ENCODE results near the gene APOL4.
"Not testable (repeated sequence)": the region's sequence is repeated elsewhere in the genome, so short reads cannot be mapped to it uniquely, and the experiment has no call there.

APOL4 gene

DNA sequence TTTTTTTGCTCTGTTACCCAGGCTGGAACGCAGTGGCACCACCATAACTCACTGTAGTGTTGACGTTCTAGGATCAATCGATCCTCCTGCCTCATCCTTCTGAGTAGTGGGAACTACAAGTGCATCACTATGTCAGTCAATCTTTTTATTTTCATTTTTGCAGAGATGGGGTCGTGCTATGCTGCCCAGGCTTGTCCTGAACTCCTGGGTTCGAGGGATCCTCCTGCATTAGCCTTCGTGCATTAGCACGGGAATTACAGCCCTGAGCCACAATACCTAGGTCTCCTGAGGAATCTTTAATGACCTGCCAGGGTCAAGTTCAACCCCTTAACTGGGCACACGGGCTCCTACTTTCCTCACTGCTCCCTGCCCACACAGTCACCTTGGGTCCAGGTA is 45.5 kb downstream of the APOL4 start:
- no peak for DNase-seq (ENCODE audit: low read depth, low spot score)
- no peaks in the 10 kb centered on the region for H3K36me3 ChIP-seq (ENCODE audit: insufficient read depth, insufficient read length, low read length)
- TF ChIP-seq SUZ12 (IDR thresholded peaks at IDR 0.05; ENCODE audit: extremely low read depth, insufficient read depth, insufficient read length), result no peak
- no peak for TF ChIP-seq ZNF274 (IDR thresholded peaks at IDR 0.05; ENCODE audit: low read depth, low read length)
- TF ChIP-seq YY1 (IDR thresholded peaks at IDR 0.05; ENCODE audit: insufficient read depth, insufficient read length), result no peak
- no peaks in the 10 kb centered on the region for H3K27me3 ChIP-seq (ENCODE audit: insufficient read depth, insufficient read length)
- H3K9me3 ChIP-seq (ENCODE audit: insufficient read depth, low read length), result peaks cover 13% of the 10 kb centered on the region; the same call in 1 of the 2 replicates
- H3K4me1 ChIP-seq (ENCODE audit: insufficient read depth, insufficient read length), result peaks cover 2% of the 10 kb centered on the region
- H3K4me3 ChIP-seq (ENCODE audit: insufficient read length, low read depth), result no peak overlapping the region
- H3K9ac ChIP-seq (ENCODE audit: insufficient read length, low read depth), result no peak overlapping the region

DNA sequence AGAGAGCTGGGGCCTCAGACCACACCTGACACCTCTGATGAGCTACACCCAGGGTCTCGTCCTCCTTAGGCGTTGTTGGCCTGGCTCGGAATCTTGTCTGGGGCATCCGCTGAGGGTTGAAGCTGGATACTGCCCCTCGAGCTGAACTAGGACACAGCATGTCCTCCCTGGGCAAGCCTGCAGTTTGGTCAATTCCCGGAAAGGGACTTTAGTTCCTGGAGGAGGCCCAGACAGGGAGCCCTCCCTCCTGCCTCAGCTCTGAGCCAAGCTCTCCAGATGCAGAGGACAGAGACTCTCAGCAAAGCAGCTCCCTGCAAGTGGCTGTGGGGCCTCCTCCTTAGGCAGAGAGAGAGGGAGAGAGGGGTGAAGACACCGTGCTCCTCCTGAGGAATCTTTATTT is 45.9 kb downstream of the APOL4 start:
- no peaks in the 10 kb centered on the region for H3K36me3 ChIP-seq (ENCODE audit: insufficient read depth, insufficient read length, low read length)
- TF ChIP-seq SUZ12 (IDR thresholded peaks at IDR 0.05; ENCODE audit: extremely low read depth, insufficient read depth, insufficient read length), result no peak
- H3K4me3 ChIP-seq (ENCODE audit: insufficient read length, low read depth), result no peak overlapping the region
- no peak overlapping the region for H3K9ac ChIP-seq (ENCODE audit: insufficient read length, low read depth)
- H3K4me1 ChIP-seq (ENCODE audit: insufficient read depth, insufficient read length), result peaks cover 2% of the 10 kb centered on the region
- H3K9me3 ChIP-seq (ENCODE audit: insufficient read depth, low read length), result peaks cover 13% of the 10 kb centered on the region; the same call in 1 of the 2 replicates
- no peaks in the 10 kb centered on the region for H3K27me3 ChIP-seq (ENCODE audit: insufficient read depth, insufficient read length)
- DNase-seq (ENCODE audit: low read depth, low spot score), result no peak

DNA sequence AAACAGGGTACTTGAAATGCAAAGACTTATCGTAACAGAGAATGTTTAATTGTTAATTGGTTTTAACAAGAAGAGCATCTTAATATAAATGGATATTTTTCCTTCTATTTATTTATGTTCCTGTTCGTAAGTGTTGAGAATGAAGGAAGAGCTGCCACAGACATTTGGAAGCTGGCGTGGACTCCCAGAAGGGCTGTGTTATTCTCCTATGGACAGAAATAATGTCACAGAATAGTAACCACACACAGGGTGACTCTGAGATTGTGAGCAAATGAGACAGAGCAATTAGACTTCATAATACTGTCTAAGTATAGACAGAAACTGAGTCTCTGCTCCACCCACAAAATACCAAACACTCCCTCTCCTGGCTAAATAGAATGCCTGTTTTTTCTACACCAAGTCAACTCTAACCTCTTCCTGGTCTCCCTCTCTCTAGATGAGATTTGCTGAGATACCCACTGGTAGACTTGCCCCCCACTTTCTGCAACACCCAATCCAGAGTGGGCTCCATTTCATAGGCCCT is 47.1 kb downstream of the APOL4 start:
- H3K36me3 ChIP-seq (ENCODE audit: insufficient read depth, insufficient read length, low read length), result no peaks in the 10 kb centered on the region
- no peak overlapping the region for H3K4me3 ChIP-seq (ENCODE audit: insufficient read length, low read depth)
- H3K4me1 ChIP-seq (ENCODE audit: insufficient read depth, insufficient read length), result peaks cover 2% of the 10 kb centered on the region
- DNase-seq (ENCODE audit: low read depth, low spot score), result no peak
- no peak overlapping the region for H3K9ac ChIP-seq (ENCODE audit: insufficient read length, low read depth)
- no peak for TF ChIP-seq YY1 (IDR thresholded peaks at IDR 0.05; ENCODE audit: insufficient read depth, insufficient read length)
- TF ChIP-seq SUZ12 (IDR thresholded peaks at IDR 0.05; ENCODE audit: extremely low read depth, insufficient read depth, insufficient read length), result no peak
- no peak for TF ChIP-seq ZNF274 (IDR thresholded peaks at IDR 0.05; ENCODE audit: low read depth, low read length)
- H3K9me3 ChIP-seq (ENCODE audit: insufficient read depth, low read length), result peaks cover 13% of the 10 kb centered on the region; the same call in 1 of the 2 replicates
- no peaks in the 10 kb centered on the region for H3K27me3 ChIP-seq (ENCODE audit: insufficient read depth, insufficient read length)

DNA sequence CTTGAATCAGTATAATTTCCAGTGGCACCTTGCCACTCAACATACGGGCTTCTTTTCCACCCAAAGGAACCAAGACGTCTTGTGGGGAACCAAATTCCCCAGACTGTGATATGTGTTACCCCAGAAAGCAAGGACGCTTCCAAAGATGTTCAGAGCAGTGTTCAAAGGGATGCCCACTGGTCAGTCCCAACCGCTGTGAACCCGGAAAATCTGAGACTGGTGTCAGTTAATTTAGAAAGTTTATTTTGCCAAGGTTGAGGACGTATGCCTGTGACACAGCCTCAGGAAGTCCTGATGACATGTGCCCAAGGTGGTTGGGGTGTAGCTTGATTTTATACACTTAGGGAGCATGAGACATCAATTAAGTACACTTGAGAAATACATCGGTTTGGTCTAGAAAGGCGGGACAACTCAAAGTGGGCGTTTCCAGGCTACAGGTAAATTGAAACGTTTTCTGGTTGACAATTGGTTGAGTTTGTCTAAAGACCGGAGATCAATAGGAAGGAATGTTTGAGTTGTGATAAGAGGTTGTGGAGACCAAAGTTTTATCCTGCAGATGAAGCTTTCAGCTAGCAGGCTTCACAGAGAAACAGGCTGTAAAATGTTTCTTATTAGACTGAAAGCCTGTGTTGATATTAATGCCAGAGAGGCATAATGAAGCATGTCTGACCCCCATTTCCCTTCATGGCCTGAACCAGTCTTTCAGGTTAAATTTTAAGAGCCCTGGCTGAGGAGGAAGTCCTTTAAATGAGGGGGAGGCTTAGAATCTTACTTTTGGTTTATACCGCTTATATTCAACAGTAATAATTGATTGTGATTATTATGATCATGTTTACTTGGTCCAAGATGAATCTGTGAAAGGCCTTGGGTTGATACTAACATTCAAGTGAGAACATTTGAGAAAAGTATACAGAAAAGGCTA is 47.8 kb downstream of the APOL4 start:
- DNase-seq (ENCODE audit: low read depth, low spot score), result no peak
- H3K9me3 ChIP-seq (ENCODE audit: insufficient read depth, low read length), result peaks cover 13% of the 10 kb centered on the region; the same call in 1 of the 2 replicates
- peaks cover 2% of the 10 kb centered on the region for H3K4me1 ChIP-seq (ENCODE audit: insufficient read depth, insufficient read length)
- no peak overlapping the region for H3K9ac ChIP-seq (ENCODE audit: insufficient read length, low read depth)
- no peak overlapping the region for H3K4me3 ChIP-seq (ENCODE audit: insufficient read length, low read depth)
- no peaks in the 10 kb centered on the region for H3K27me3 ChIP-seq (ENCODE audit: insufficient read depth, insufficient read length)
- no peaks in the 10 kb centered on the region for H3K36me3 ChIP-seq (ENCODE audit: insufficient read depth, insufficient read length, low read length)
- TF ChIP-seq YY1 (IDR thresholded peaks at IDR 0.05; ENCODE audit: insufficient read depth, insufficient read length), result no peak
- no peak for TF ChIP-seq SUZ12 (IDR thresholded peaks at IDR 0.05; ENCODE audit: extremely low read depth, insufficient read depth, insufficient read length)
- TF ChIP-seq ZNF274 (IDR thresholded peaks at IDR 0.05; ENCODE audit: low read depth, low read length), result no peak

DNA sequence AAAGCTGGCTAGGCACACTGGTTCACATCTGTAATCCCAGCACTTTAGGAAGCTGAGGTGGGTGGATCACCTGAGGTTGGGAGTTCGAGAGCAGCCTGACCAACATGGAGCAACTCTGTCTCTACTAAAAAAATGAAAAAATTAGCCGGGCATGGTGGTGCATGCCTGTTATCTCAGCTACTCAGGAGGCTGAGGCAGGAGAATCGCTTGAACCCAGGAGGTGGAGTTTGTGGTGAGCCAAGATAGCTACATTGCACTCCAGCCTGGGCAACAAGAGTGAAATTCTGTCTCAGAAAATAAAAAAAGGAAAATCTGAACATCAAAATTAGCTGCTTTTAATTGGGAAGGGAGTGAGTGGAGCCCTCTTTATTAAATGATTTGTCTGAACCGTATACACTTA is 48.8 kb downstream of the APOL4 start:
- H3K27me3 ChIP-seq (ENCODE audit: insufficient read depth, insufficient read length); DNase-seq (ENCODE audit: low read depth, low spot score): not testable (repeated sequence)
- H3K9me3 ChIP-seq (ENCODE audit: insufficient read depth, low read length), result peaks cover 13% of the 10 kb centered on the region; the same call in 1 of the 2 replicates

DNA sequence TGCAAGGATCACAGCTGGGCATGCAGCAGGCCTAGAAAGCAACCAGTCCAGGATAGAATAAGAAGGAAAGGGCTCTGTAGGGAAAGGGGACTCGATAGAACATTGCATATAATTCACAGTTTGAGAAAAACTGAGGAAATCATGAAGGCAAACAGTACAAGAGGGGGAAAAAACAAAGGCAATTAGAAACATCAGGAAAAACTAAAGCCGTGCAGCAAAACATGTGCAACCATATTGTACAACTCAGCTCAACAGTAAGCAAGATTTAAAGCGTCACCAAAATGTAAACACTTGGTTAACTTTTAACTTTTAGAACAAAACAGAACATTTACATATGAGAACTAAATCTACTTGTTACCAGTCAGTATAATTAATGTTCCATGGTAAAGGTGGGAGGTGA is 49.5 kb downstream of the APOL4 start:
- Histone ChIP-seq H3K9ac (ENCODE audit: insufficient read length, low read depth) (no peak overlapping the region), H3K9me3 (ENCODE audit: insufficient read depth, low read length) (peaks cover 13% of the 10 kb centered on the region; the same call in 1 of the 2 replicates), H3K4me3 (ENCODE audit: insufficient read length, low read depth) (no peak overlapping the region), H3K4me1 (ENCODE audit: insufficient read depth, insufficient read length) (peaks cover 2% of the 10 kb centered on the region), H3K27me3 (ENCODE audit: insufficient read depth, insufficient read length) (no peaks in the 10 kb centered on the region), H3K36me3 (ENCODE audit: insufficient read depth, insufficient read length, low read length) (no peaks in the 10 kb centered on the region)
- no peak for DNase-seq (ENCODE audit: low read depth, low spot score)
- no peak for TF ChIP-seq YY1 (IDR thresholded peaks at IDR 0.05; ENCODE audit: insufficient read depth, insufficient read length)
- TF ChIP-seq SUZ12 (IDR thresholded peaks at IDR 0.05; ENCODE audit: extremely low read depth, insufficient read depth, insufficient read length), result no peak
- no peak for TF ChIP-seq ZNF274 (IDR thresholded peaks at IDR 0.05; ENCODE audit: low read depth, low read length)

More for the DNA sequence above, 48.8 kb downstream of the APOL4 start:
- not testable (repeated sequence) for H3K9ac ChIP-seq (ENCODE audit: insufficient read length, low read depth); H3K36me3 ChIP-seq (ENCODE audit: insufficient read depth, insufficient read length, low read length); H3K4me1 ChIP-seq (ENCODE audit: insufficient read depth, insufficient read length); H3K4me3 ChIP-seq (ENCODE audit: insufficient read length, low read depth)

DNA sequence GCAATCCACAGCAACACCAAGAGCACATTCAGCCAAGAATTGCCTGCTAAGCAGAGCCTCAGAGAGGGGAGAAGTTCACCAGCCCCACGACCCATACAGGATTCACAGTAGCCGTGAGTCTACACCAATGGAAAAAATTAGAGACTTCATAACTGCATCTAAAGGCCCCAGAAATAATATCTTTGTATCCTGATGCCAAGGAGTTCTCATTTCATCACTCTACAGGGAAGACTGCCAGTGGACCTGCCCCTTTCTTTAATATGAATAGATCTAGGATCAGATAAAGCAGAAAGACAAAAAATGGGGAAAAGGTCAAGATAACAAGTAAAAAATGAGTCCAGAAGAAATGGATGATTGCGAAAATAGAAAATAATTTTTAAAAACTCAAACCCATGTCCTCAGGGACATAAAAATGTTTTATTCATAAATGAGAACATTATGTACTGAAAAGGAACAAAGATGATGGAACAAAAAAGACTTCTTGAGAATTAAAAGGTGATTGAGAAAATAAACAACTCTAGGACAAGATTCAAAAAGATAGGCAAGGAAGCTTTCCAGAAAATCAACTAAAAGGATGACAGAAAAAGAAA is 50.5 kb downstream of the APOL4 start:
- Histone ChIP-seq H3K36me3 (ENCODE audit: insufficient read depth, insufficient read length, low read length) (no peaks in the 10 kb centered on the region), H3K9ac (ENCODE audit: insufficient read length, low read depth) (no peak overlapping the region), H3K4me1 (ENCODE audit: insufficient read depth, insufficient read length) (peaks cover 2% of the 10 kb centered on the region), H3K9me3 (ENCODE audit: insufficient read depth, low read length) (peaks cover 13% of the 10 kb centered on the region; the same call in 1 of the 2 replicates), H3K27me3 (ENCODE audit: insufficient read depth, insufficient read length) (no peaks in the 10 kb centered on the region), H3K4me3 (ENCODE audit: insufficient read length, low read depth) (no peak overlapping the region)
- no peak for DNase-seq (ENCODE audit: low read depth, low spot score)
- TF ChIP-seq SUZ12 (IDR thresholded peaks at IDR 0.05; ENCODE audit: extremely low read depth, insufficient read depth, insufficient read length), result no peak
